CD4-positive, CD25-positive, alpha-beta regulatory T cell (primary cell): ENCODE results near the gene CTU2. TPM values are rescaled to one million over a fixed set of nuclear protein-coding genes. Genes with fewer than 3 reads are reported as not detected.

Experiments
- ATAC-seq, 2 donors: fragments of 150-1000 bp; cut with Tn5 transposase; one replicate each; pipeline ENCODE4 v1.10.0; 2021; ENCODE audit warnings: low read depth in 2 of 2, moderate number of reproducible peaks in 2 of 2, moderate library complexity in 1 of 2
- DNase-seq, 3 donors: peaks; one replicate each; pipeline versions ENCODE4 v3.0.0 to v3.0.0-alpha.2; 2012 to 2022; ENCODE audit warnings: mixed read lengths in 1 of 3
- H3K27ac ChIP-seq: one replicate; pipeline ENCODE4 v1.7.0; 2013; ENCODE audit warnings: mild to moderate bottlenecking, low read length; ENCODE audit not compliant: insufficient read depth, poor library complexity, severe bottlenecking
- H3K27me3 ChIP-seq: one replicate; pipeline ENCODE4 v1.7.0; 2013; ENCODE audit warnings: low read length; ENCODE audit not compliant: control insufficient read depth, insufficient read depth
- H3K36me3 ChIP-seq: one replicate; pipeline ENCODE4 v1.7.0; 2013; ENCODE audit warnings: mild to moderate bottlenecking, low read length, moderate library complexity; ENCODE audit not compliant: control insufficient read depth, insufficient read depth
- H3K4me1 ChIP-seq: 2 replicates; pipeline ENCODE4 v1.7.0; 2013; ENCODE audit warnings: mild to moderate bottlenecking, low read length; ENCODE audit not compliant: insufficient read depth, control insufficient read depth, poor library complexity, severe bottlenecking
- H3K4me3 ChIP-seq: one replicate; pipeline ENCODE4 v1.7.0; 2013; ENCODE audit warnings: low read depth, mild to moderate bottlenecking, low read length, moderate library complexity
- H3K9me3 ChIP-seq, 2 experiments: 1 replicate in 1 of 2; 2 replicates in 1 of 2; pipeline ENCODE4 v1.7.0; 2013; ENCODE audit warnings: low read length in 2 of 2, mild to moderate bottlenecking in 1 of 2, moderate library complexity in 1 of 2; ENCODE audit not compliant: control insufficient read depth in 2 of 2
- H3K27ac Mint-ChIP-seq, 3 donors: one replicate each; pipeline ENCODE4 v1.8.0; 2020 to 2022; ENCODE audit warnings: mild to moderate bottlenecking in 3 of 3, mixed read lengths in 3 of 3, moderate library complexity in 2 of 3
- H3K27me3 Mint-ChIP-seq: one replicate; pipeline ENCODE4 v1.8.0; 2022; ENCODE audit warnings: mild to moderate bottlenecking, mixed read lengths
- H3K36me3 Mint-ChIP-seq: one replicate; pipeline ENCODE4 v1.8.0; 2020; ENCODE audit warnings: mixed read lengths
- H3K4me1 Mint-ChIP-seq, 4 donors: one replicate each; pipeline ENCODE4 v1.8.0; 2020 to 2022; ENCODE audit warnings: mixed read lengths in 4 of 4, mild to moderate bottlenecking in 1 of 4
- H3K4me3 Mint-ChIP-seq, 4 donors: one replicate each; pipeline ENCODE4 v1.8.0; 2020 to 2022; ENCODE audit warnings: mild to moderate bottlenecking in 4 of 4, mixed read lengths in 4 of 4, moderate library complexity in 3 of 4
- H3K9me3 Mint-ChIP-seq, 7 donors: one replicate each; pipeline ENCODE4 v1.8.0; 2020 to 2022; ENCODE audit warnings: mixed read lengths in 7 of 7, mild to moderate bottlenecking in 3 of 7, moderate library complexity in 2 of 7
- polyA plus RNA-seq, 4 donors: library from polyadenylated mRNA; unstranded; fragments of 300-500 nt; fragmentation: Illumina TruSeq; gene quantifications; one replicate each; pipeline ENCODE4 v1.2.3, GENCODE V29; 2021
- total RNA-seq: library from RNA; stranded (reverse); gene quantifications from one replicate; pipeline ENCODE4 v1.2.3, GENCODE V29; 2022

Gene CTU2
- total and polyA plus RNA-seq, 5 donors from 2014 or later, result 11.8 to 26.0 (median 12.9) TPM

- no peak for ATAC-seq
- H3K4me3 ChIP-seq, result no peak overlapping the region
- peaks cover 1% of the 10 kb centered on the region for H3K36me3 ChIP-seq
- peak overlapping the region; percentile 58 to 83 (median 75) for H3K4me3 Mint-ChIP-seq
- no peak overlapping the region for H3K27ac ChIP-seq
- H3K4me1 Mint-ChIP-seq, result peaks cover 0 to 67% (median 15%) of the 10 kb centered on the region in 4 donors
- peaks cover 53% of the 10 kb centered on the region for H3K4me1 ChIP-seq
- peak overlapping the region; percentile 71 to 94 (median 73) for H3K27ac Mint-ChIP-seq
- no peaks in the 10 kb centered on the region for H3K27me3 ChIP-seq
- H3K36me3 Mint-ChIP-seq, result no peaks in the 10 kb centered on the region
- no peaks in the 10 kb centered on the region for H3K9me3 Mint-ChIP-seq
- H3K27me3 Mint-ChIP-seq, result no peaks in the 10 kb centered on the region
- H3K9me3 ChIP-seq, result no peaks in the 10 kb centered on the region
- DNase-seq, result no peak
These were observed 15.8 kb upstream of the CTU2 start for GRCh38 chr16:88690341-88691128.

GRCh38 chr16:88691129-88691813, 15.0 kb upstream of the CTU2 start:
- Histone ChIP-seq H3K27me3 (no peaks in the 10 kb centered on the region), H3K36me3 (peaks cover 8% of the 10 kb centered on the region), H3K27ac (peak overlapping the region; percentile 64), H3K9me3 (no peaks in the 10 kb centered on the region), H3K4me3 (peak overlapping the region; percentile 26), H3K4me1 (peaks cover 48% of the 10 kb centered on the region)
- ATAC-seq (no peak), DNase-seq (no peak)
- no peaks in the 10 kb centered on the region for H3K27me3 Mint-ChIP-seq
- peak overlapping the region; percentile 78 to 88 (median 82) for H3K4me3 Mint-ChIP-seq
- peaks cover 0 to 67% (median 15%) of the 10 kb centered on the region in 4 donors for H3K4me1 Mint-ChIP-seq
- peak overlapping the region; percentile 73 to 94 (median 90) for H3K27ac Mint-ChIP-seq
- H3K36me3 Mint-ChIP-seq, result peaks cover 3% of the 10 kb centered on the region
- no peaks in the 10 kb centered on the region for H3K9me3 Mint-ChIP-seq

GRCh38 chr16:88691924-88692560, 14.3 kb upstream of the CTU2 start:
- peak overlapping the region; percentile 41 for H3K4me3 ChIP-seq
- H3K9me3 ChIP-seq, result no peaks in the 10 kb centered on the region
- peaks cover 43% of the 10 kb centered on the region for H3K4me1 ChIP-seq
- H3K36me3 ChIP-seq, result peaks cover 15% of the 10 kb centered on the region
- Mint-ChIP-seq H3K4me1 (peaks cover 0 to 69% (median 15%) of the 10 kb centered on the region in 4 donors), H3K36me3 (peaks cover 3% of the 10 kb centered on the region), H3K27me3 (no peaks in the 10 kb centered on the region), H3K4me3 (peak overlapping the region; percentile 74 to 88 (median 82)), H3K9me3 (no peaks in the 10 kb centered on the region), H3K27ac (peak overlapping the region; percentile 89 to 95 (median 90))
- no peaks in the 10 kb centered on the region for H3K27me3 ChIP-seq
- ATAC-seq (peak; percentile 64 to 67), DNase-seq (peak in 1 of 3 donors; percentile 89)
- peak overlapping the region; percentile 64 for H3K27ac ChIP-seq

- DNase-seq (peak in 1 of 3 donors; percentile 68), ATAC-seq (no peak)
- Histone ChIP-seq H3K27ac (peak overlapping the region; percentile 64), H3K4me3 (peak overlapping the region; percentile 41), H3K36me3 (peaks cover 23% of the 10 kb centered on the region), H3K9me3 (no peaks in the 10 kb centered on the region), H3K4me1 (peaks cover 47% of the 10 kb centered on the region), H3K27me3 (no peaks in the 10 kb centered on the region)
- Mint-ChIP-seq H3K36me3 (peaks cover 3% of the 10 kb centered on the region), H3K4me1 (peaks cover 0 to 73% (median 16%) of the 10 kb centered on the region in 4 donors), H3K27me3 (no peaks in the 10 kb centered on the region), H3K9me3 (no peaks in the 10 kb centered on the region), H3K4me3 (peak overlapping the region; percentile 61 to 88 (median 66)), H3K27ac (peak overlapping the region; percentile 89 to 95 (median 90))
These were observed 13.4 kb upstream of the CTU2 start for GRCh38 chr16:88692861-88693260.

- DNase-seq (no peak), ATAC-seq (no peak)
- H3K27ac Mint-ChIP-seq, result peak overlapping the region; percentile 69 to 90 (median 89)
- Histone ChIP-seq H3K9me3 (no peaks in the 10 kb centered on the region), H3K4me1 (peaks cover 54% of the 10 kb centered on the region), H3K27me3 (no peaks in the 10 kb centered on the region), H3K36me3 (peaks cover 29% of the 10 kb centered on the region), H3K4me3 (no peak overlapping the region), H3K27ac (no peak overlapping the region)
- peaks cover 0 to 74% (median 18%) of the 10 kb centered on the region in 4 donors for H3K4me1 Mint-ChIP-seq
- H3K4me3 Mint-ChIP-seq, result peak overlapping the region in 2 of 4 donors; percentile 51 to 61
- H3K9me3 Mint-ChIP-seq, result no peaks in the 10 kb centered on the region
- H3K36me3 Mint-ChIP-seq, result peaks cover 3% of the 10 kb centered on the region
- H3K27me3 Mint-ChIP-seq, result no peaks in the 10 kb centered on the region
These were observed 12.7 kb upstream of the CTU2 start for GRCh38 chr16:88693420-88694177.

GRCh38 chr16:88694221-88695087, 11.8 kb upstream of the CTU2 start:
- no peaks in the 10 kb centered on the region for H3K9me3 Mint-ChIP-seq
- peak overlapping the region; percentile 14 for H3K27ac ChIP-seq

More at GRCh38 chr16:88694221-88695087, 11.8 kb upstream of the CTU2 start:
- Mint-ChIP-seq H3K27me3 (no peaks in the 10 kb centered on the region), H3K27ac (peak overlapping the region in 2 of 3 donors; percentile 32 to 87), H3K36me3 (peaks cover 3% of the 10 kb centered on the region), H3K4me1 (peaks cover 0 to 66% (median 14%) of the 10 kb centered on the region in 4 donors), H3K4me3 (peak overlapping the region in 1 of 4 donors; percentile 47)
- no peak overlapping the region for H3K4me3 ChIP-seq
- peaks cover 37% of the 10 kb centered on the region for H3K36me3 ChIP-seq
- no peak for ATAC-seq
- no peaks in the 10 kb centered on the region for H3K27me3 ChIP-seq
- no peaks in the 10 kb centered on the region for H3K9me3 ChIP-seq
- no peak for DNase-seq
- H3K4me1 ChIP-seq, result peaks cover 63% of the 10 kb centered on the region
